Liver (tissue), 3 donors: ENCODE data around the gene AGPAT1.

Experiments used
- ATF3 ChIP-seq: IDR thresholded peaks from 2 replicates; pipeline ENCODE4 v1.6.1; 2016; ENCODE audit warnings: antibody characterized with exemption
- CTCF ChIP-seq: fragments of 150-350 bp; IDR thresholded peaks from 2 replicates; pipeline ENCODE4 v1.5.1; 2017; ENCODE audit warnings: improper control_type of control experiment, low read depth, low read length; ENCODE audit not compliant: missing input control
- EGR1 ChIP-seq, 2 donors: IDR thresholded peaks; 2 replicates each; pipeline ENCODE4 v1.6.1; 2016 to 2018; ENCODE audit warnings: antibody characterized with exemption in 2 of 2, low read depth in 2 of 2
- FOXA1 ChIP-seq: IDR thresholded peaks from 2 replicates; pipeline ENCODE4 v1.6.1; 2016; ENCODE audit warnings: antibody characterized with exemption
- GABPA ChIP-seq, 2 donors: IDR thresholded peaks in 1 of 2; conservative IDR thresholded peaks in 1 of 2; 2 replicates each; pipeline ENCODE4 v1.6.1; 2016; ENCODE audit warnings: antibody characterized with exemption in 2 of 2, mild to moderate bottlenecking in 1 of 2, moderate library complexity in 1 of 2
- JUND ChIP-seq, 2 donors: IDR thresholded peaks; 2 replicates each; pipeline ENCODE4 v1.6.1; 2016; ENCODE audit warnings: antibody characterized with exemption in 2 of 2
- MAX ChIP-seq: IDR thresholded peaks from 2 replicates; pipeline ENCODE4 v1.6.1; 2016; ENCODE audit warnings: antibody characterized with exemption
- RAD21 ChIP-seq, 2 donors: IDR thresholded peaks; 2 replicates each; pipeline ENCODE4 v1.6.1; 2016; ENCODE audit warnings: antibody characterized with exemption in 2 of 2, mild to moderate bottlenecking in 2 of 2
- REST ChIP-seq: IDR thresholded peaks from 2 replicates; pipeline ENCODE4 v1.6.1; 2016; ENCODE audit warnings: antibody characterized with exemption, mild to moderate bottlenecking
- TAF1 ChIP-seq: conservative IDR thresholded peaks from 2 replicates; pipeline ENCODE4 v1.6.1; 2016; ENCODE audit warnings: antibody characterized with exemption, mild to moderate bottlenecking
- YY1 ChIP-seq: IDR thresholded peaks from 2 replicates; pipeline ENCODE4 v1.6.1; 2016; ENCODE audit warnings: antibody characterized with exemption, mild to moderate bottlenecking
- ZBTB33 ChIP-seq: IDR thresholded peaks from 2 replicates; pipeline ENCODE4 v1.6.1; 2016; ENCODE audit warnings: antibody characterized with exemption
- donor health status: healthy.
- donor health status: healthy.

- TF ChIP-seq CTCF (no peak), REST (no peak), EGR1 (IDR thresholded peaks at IDR 0.05; ENCODE audit: low read depth in 2 of 2) (no peak), TAF1 (no peak), RAD21 (IDR thresholded peaks at IDR 0.05) (no peak), GABPA (IDR thresholded peaks at IDR 0.05 in 1 of 2, conservative IDR thresholded peaks at IDR 0.05 in 1 of 2) (no peak), MAX (no peak), JUND (IDR thresholded peaks at IDR 0.05) (no peak), ZBTB33 (no peak), ATF3 (no peak), FOXA1 (no peak), YY1 (no peak)
Observed at GRCh38 chr6:32133786-32134185, 42.1 kb downstream of the AGPAT1 start.
